Panc1 (cell line): ENCODE data around the gene CES2. TPM values are rescaled to one million over a fixed set of nuclear protein-coding genes. Genes with fewer than 3 reads are reported as not detected.

Experiments
- ATAC-seq: fragments of 200-7000 bp; cut with Tn5 transposase; 2 replicates; pipeline ENCODE4 v1.9.1; 2020; ENCODE audit warnings: mild to moderate bottlenecking, moderate library complexity
- BruUV-seq: library from RNA; stranded (reverse); fragments of 400-500 nt; replicated peaks from 2 replicates; lab custom pipeline; 2021; lab: Mats Ljungman, UMichigan
- CTCF ChIA-PET: fragments of 300-600 bp; sonication (Branson Sonifier 250); formaldehyde crosslinking; loops from one replicate; lab custom pipeline; 2022; ENCODE audit warnings: antibody characterized with exemption; lab: Charles Lee
- POLR2A ChIA-PET: fragments of 300-600 bp; sonication (Branson Sonifier 250); formaldehyde crosslinking; loops from one replicate; lab custom pipeline; 2022; ENCODE audit warnings: antibody characterized with exemption; lab: Charles Lee
- DNase-seq: peaks from one replicate; pipeline ENCODE4 v3.0.0-alpha.2; 2010; ENCODE audit warnings: low read depth, low spot score
- H3K27ac ChIP-seq: 2 replicates; pipeline ENCODE4 v1.5.1; 2011; ENCODE audit warnings: mild to moderate bottlenecking, low read length, inconsistent platforms
- H3K27me3 ChIP-seq: fragments of 200-500 bp; sonication (Bioruptor generic); 2 replicates; pipeline ENCODE4 v1.6.0; 2014; ENCODE audit warnings: low read length, inconsistent platforms; ENCODE audit not compliant: control insufficient read depth, insufficient read depth
- H3K36me3 ChIP-seq: fragments of 200-500 bp; sonication (Bioruptor generic); 2 replicates; pipeline ENCODE4 v1.5.1; 2014; ENCODE audit warnings: inconsistent platforms, mild to moderate bottlenecking, low read length, moderate library complexity; ENCODE audit not compliant: control insufficient read depth, insufficient read depth
- H3K4me1 ChIP-seq: 2 replicates; pipeline ENCODE4 v1.5.1; 2011; ENCODE audit warnings: inconsistent platforms, mild to moderate bottlenecking, low read length, moderate library complexity; ENCODE audit not compliant: control insufficient read depth, insufficient read depth
- H3K4me3 ChIP-seq, 2 experiments: 2 replicates each; pipeline ENCODE4 v1.5.1; 2011 to 2012; ENCODE audit warnings: low read depth in 2 of 2, low read length in 2 of 2, mild to moderate bottlenecking in 2 of 2, inconsistent platforms in 1 of 2, moderate library complexity in 1 of 2
- H3K9me3 ChIP-seq: fragments of 200-500 bp; sonication (Bioruptor generic); 2 replicates; pipeline ENCODE4 v1.5.1; 2014; ENCODE audit warnings: low read depth, mild to moderate bottlenecking, inconsistent platforms, low read length, moderate library complexity; ENCODE audit not compliant: control insufficient read depth, insufficient read depth
- CTCF ChIP-seq: fragments of 450-650 bp; IDR thresholded peaks from 2 replicates; pipeline ENCODE4 v1.5.1; 2017; ENCODE audit warnings: mild to moderate bottlenecking
- POLR2AphosphoS5 ChIP-seq: IDR thresholded peaks from 2 replicates; pipeline ENCODE4 v1.6.1; 2012; ENCODE audit warnings: mild to moderate bottlenecking, low read depth, low read length, moderate library complexity
- REST ChIP-seq, 2 experiments: IDR thresholded peaks; 2 replicates each; pipeline ENCODE4 v1.6.1; 2011 to 2012; ENCODE audit warnings: low read depth in 2 of 2, control low read depth in 1 of 2, low read length in 1 of 2, mild to moderate bottlenecking in 1 of 2, moderate library complexity in 1 of 2; ENCODE audit not compliant: insufficient read depth in 1 of 2
- SIN3A ChIP-seq: IDR thresholded peaks from 2 replicates; pipeline ENCODE4 v1.6.1; 2012; ENCODE audit warnings: low read depth, mild to moderate bottlenecking, low read length, moderate library complexity, borderline replicate concordance; ENCODE audit not compliant: insufficient read depth
- TCF7L2 ChIP-seq: IDR thresholded peaks from 2 replicates; pipeline ENCODE4 v1.6.1; 2011; ENCODE audit warnings: mild to moderate bottlenecking, low read depth, low read length, inconsistent platforms
- in situ Hi-C: cut with HindIII; loops from 2 replicates; pipeline ENCODE4 v1.10.0; 2016; ENCODE audit warnings: low sequenced_read_pairs, low pct_unique_long_range_greater_than_20kb
- intact Hi-C: fragments of 100-400 bp; cut with micrococcal nuclease; formaldehyde crosslinking; loops from one replicate; pipeline ENCODE4 v1.10.0; 2022; ENCODE audit not compliant: unreplicated experiment
- total RNA-seq: library from RNA; stranded (reverse); gene quantifications from one replicate; pipeline ENCODE4 v1.2.1, GENCODE V29; 2021; ENCODE audit not compliant: unreplicated experiment

CES2 gene
- total RNA-seq, 1 experiment from 2014 or later, result 26.3 TPM

- ChIA-PET CTCF (no interaction called here), POLR2A (no interaction called here)
- Histone ChIP-seq H3K4me1 (peaks cover 9% of the 10 kb centered on the region), H3K27ac (no peak overlapping the region), H3K36me3 (no peaks in the 10 kb centered on the region), H3K27me3 (no peaks in the 10 kb centered on the region), H3K9me3 (no peaks in the 10 kb centered on the region), H3K4me3 (no peak overlapping the region)
- BruUV-seq, result no TSS peak
- ATAC-seq, result no peak
- intact Hi-C loops, result loop anchor here (5.0 kb wide), 1 partner anchor 49 kb away; no protein-coding TSS in a partner anchor
- no peak for DNase-seq
- TF ChIP-seq SIN3A, result no peak
- TF ChIP-seq CTCF, result no peak
- in situ Hi-C loops, result no loop called here
These were observed 37.1 kb upstream of the CES2 start for GRCh38 chr16:66898207-66898606.

GRCh38 chr16:66898933-66899309 is 36.4 kb upstream of the CES2 start:
- Histone ChIP-seq H3K27me3 (no peaks in the 10 kb centered on the region), H3K4me3 (no peak overlapping the region), H3K27ac (no peak overlapping the region), H3K9me3 (no peaks in the 10 kb centered on the region), H3K4me1 (peaks cover 9% of the 10 kb centered on the region), H3K36me3 (no peaks in the 10 kb centered on the region)
- TF ChIP-seq SIN3A, result no peak
- intact Hi-C loops, result loop anchor here (5.0 kb wide), 1 partner anchor 48 kb away; no protein-coding TSS in a partner anchor
- ChIA-PET POLR2A (no interaction called here), CTCF (no interaction called here)
- no peak for DNase-seq
- ATAC-seq, result no peak
- no TSS peak for BruUV-seq
- in situ Hi-C loops, result no loop called here

- Histone ChIP-seq H3K36me3 (no peaks in the 10 kb centered on the region), H3K4me1 (peaks cover 9% of the 10 kb centered on the region), H3K27me3 (no peaks in the 10 kb centered on the region), H3K4me3 (no peak overlapping the region), H3K27ac (no peak overlapping the region), H3K9me3 (no peaks in the 10 kb centered on the region)
- in situ Hi-C loops, result no loop called here
- BruUV-seq, result no TSS peak
- no peak for TF ChIP-seq CTCF
- no peak for TF ChIP-seq SIN3A
- TF ChIP-seq REST (IDR thresholded peaks at IDR 0.05; ENCODE audit: insufficient read depth in 1 of 2, low read depth in 2 of 2, low read length in 1 of 2), result no peak
- TF ChIP-seq TCF7L2, result no peak
- no peak for TF ChIP-seq POLR2AphosphoS5
- ChIA-PET POLR2A (no interaction called here), CTCF (no interaction called here)
- intact Hi-C loops, result loop anchor here (5.0 kb wide), 1 partner anchor 48 kb away; no protein-coding TSS in a partner anchor
- ATAC-seq (no peak), DNase-seq (no peak)
These were observed 35.9 kb upstream of the CES2 start for GRCh38 chr16:66899310-66899944.
